CD14-positive monocyte (primary cell): ENCODE data around the gene FNDC3B. TPM values are rescaled to one million over a fixed set of nuclear protein-coding genes. Genes with fewer than 3 reads are reported as not detected.

ENCODE experiments used
- DNase-seq, 3 donors: peaks; one replicate each; pipeline ENCODE4 v3.0.0-alpha.2; 2011 to 2022
- H2AFZ ChIP-seq: 2 replicates; pipeline ENCODE4 v1.6.0; 2012; ENCODE audit warnings: mild to moderate bottlenecking, low read depth, low read length, inconsistent platforms; ENCODE audit not compliant: insufficient read depth, poor library complexity, severe bottlenecking
- H3K27ac ChIP-seq, 2 donors: 1 replicate in 1 of 2; 2 replicates in 1 of 2; pipeline ENCODE4 v1.5.1; 2012 to 2013; ENCODE audit warnings: low read length in 2 of 2, control low read depth in 1 of 2, inconsistent platforms in 1 of 2, low read depth in 1 of 2, mild to moderate bottlenecking in 1 of 2
- H3K27me3 ChIP-seq, 2 donors: one replicate each; pipeline versions ENCODE4 v1.6.0 to v1.6.1; 2011 to 2013; ENCODE audit warnings: low read length in 2 of 2; ENCODE audit not compliant: control insufficient read depth in 2 of 2, insufficient read depth in 2 of 2
- H3K36me3 ChIP-seq, 2 donors: replicated peaks in 1 of 2; 1 replicate in 1 of 2; 2 replicates in 1 of 2; pipeline versions ENCODE4 v1.5.1 to v1.6.1; 2012 to 2013; ENCODE audit warnings: low read length in 2 of 2, control low read depth in 1 of 2, inconsistent platforms in 1 of 2, mild to moderate bottlenecking in 1 of 2; ENCODE audit not compliant: insufficient read depth in 2 of 2, control insufficient read depth in 1 of 2
- H3K4me1 ChIP-seq, 2 donors: 1 replicate in 1 of 2; 2 replicates in 1 of 2; pipeline versions ENCODE4 v1.5.1 to v1.6.1; 2012 to 2013; ENCODE audit warnings: low read length in 2 of 2, control low read depth in 1 of 2, inconsistent platforms in 1 of 2, mild to moderate bottlenecking in 1 of 2, moderate library complexity in 1 of 2; ENCODE audit not compliant: insufficient read depth in 2 of 2, control insufficient read depth in 1 of 2
- H3K4me2 ChIP-seq: replicated peaks from 2 replicates; pipeline ENCODE3; 2012; ENCODE audit warnings: low read length, moderate library complexity, mild to moderate bottlenecking; ENCODE audit not compliant: poor library complexity, severe bottlenecking; ENCODE audit errors: extremely low read depth
- H3K4me3 ChIP-seq, 3 experiments: fragments of 200-600 bp in 1 of 3; sonication (generic) in 1 of 3; replicated peaks in 1 of 3; 1 replicate in 2 of 3; 2 replicates in 1 of 3; pipeline ENCODE4 v1.5.1; 2011 to 2013; ENCODE audit warnings: low read length in 3 of 3, mild to moderate bottlenecking in 3 of 3, control low read depth in 2 of 3, low read depth in 2 of 3, inconsistent platforms in 1 of 3, moderate library complexity in 1 of 3
- H3K79me2 ChIP-seq: 2 replicates; pipeline ENCODE4 v1.6.0; 2012; ENCODE audit warnings: mild to moderate bottlenecking, control low read depth, inconsistent platforms, low read length, moderate library complexity; ENCODE audit not compliant: insufficient read depth
- H3K9ac ChIP-seq: 2 replicates; pipeline ENCODE4 v1.6.0; 2017; ENCODE audit warnings: low read length, mild to moderate bottlenecking; ENCODE audit not compliant: insufficient read depth, poor library complexity, severe bottlenecking
- H3K9me3 ChIP-seq, 2 donors: replicated peaks in 1 of 2; 1 replicate in 1 of 2; 2 replicates in 1 of 2; pipeline versions ENCODE4 v1.5.1 to v1.6.1; 2012 to 2013; ENCODE audit warnings: low read length in 2 of 2, control low read depth in 1 of 2; ENCODE audit not compliant: control insufficient read depth in 1 of 2, insufficient read depth in 1 of 2
- H4K20me1 ChIP-seq: 2 replicates; pipeline ENCODE4 v1.6.0; 2012; ENCODE audit warnings: mild to moderate bottlenecking, low read length, control low read depth, moderate library complexity; ENCODE audit not compliant: insufficient read depth
- H3K27ac Mint-ChIP-seq, 7 donors: one replicate each; pipeline ENCODE4 v1.8.0; 2020; ENCODE audit warnings: mild to moderate bottlenecking in 7 of 7, mixed read lengths in 7 of 7, moderate library complexity in 6 of 7, inconsistent platforms in 2 of 7
- H3K27me3 Mint-ChIP-seq, 3 donors: one replicate each; pipeline ENCODE4 v1.8.0; 2021 to 2022; ENCODE audit warnings: low read depth in 3 of 3, mild to moderate bottlenecking in 3 of 3, mixed read lengths in 3 of 3, moderate library complexity in 3 of 3, inconsistent platforms in 1 of 3
- H3K36me3 Mint-ChIP-seq, 2 donors: one replicate each; pipeline ENCODE4 v1.8.0; 2020; ENCODE audit warnings: mixed read lengths in 2 of 2, inconsistent platforms in 1 of 2, mild to moderate bottlenecking in 1 of 2
- H3K4me1 Mint-ChIP-seq: one replicate; pipeline ENCODE4 v1.8.0; 2020; ENCODE audit warnings: mild to moderate bottlenecking, mixed read lengths
- H3K4me3 Mint-ChIP-seq, 2 donors: one replicate each; pipeline ENCODE4 v1.8.0; 2020; ENCODE audit warnings: mild to moderate bottlenecking in 2 of 2, mixed read lengths in 2 of 2, moderate library complexity in 1 of 2
- H3K9me3 Mint-ChIP-seq, 7 donors: one replicate each; pipeline ENCODE4 v1.8.0; 2020 to 2022; ENCODE audit warnings: mixed read lengths in 7 of 7, mild to moderate bottlenecking in 6 of 7, moderate library complexity in 6 of 7, inconsistent platforms in 2 of 7
- CTCF ChIP-seq: fragments of 200-600 bp; IDR thresholded peaks from one replicate; pipeline ENCODE4 v1.8.0; 2022; ENCODE audit warnings: antibody characterized with exemption, mild to moderate bottlenecking
- WGBS: methylation state at CpG from one replicate; pipeline ENCODE4 v1.1.5; 2013; ENCODE audit warnings: missing lambda C conversion rate; ENCODE audit not compliant: insufficient coverage; 5-methylcytosine and 5-hydroxymethylcytosine counted together
- intact Hi-C, 2 donors: fragments of 100-400 bp; cut with micrococcal nuclease; formaldehyde crosslinking; loops; one replicate each; pipeline versions ENCODE4 v1.15.0 to v1.15.1; 2023
- polyA plus RNA-seq, 3 donors: library from polyadenylated mRNA; depleted of rRNA in 1 of 3; unstranded in 2 of 3; stranded (reverse) in 1 of 3; fragments of 300-500 nt in 2 of 3; fragments of >200 nt in 1 of 3; fragmentation: Illumina TruSeq in 2 of 3; gene quantifications; 1 replicate in 2 of 3; 2 replicates in 1 of 3; pipeline ENCODE4 v1.2.3, GENCODE V29; 2012 to 2021

Gene FNDC3B
- polyA plus RNA-seq, 3 donors, result 19.6 to 36.1 (median 25.7) TPM

GRCh38 chr3:172132159-172132586, 92.8 kb downstream of the FNDC3B start:
- intact Hi-C loops, result no loop called here
- Histone ChIP-seq H3K4me1 (peaks cover 87 to 91% of the 10 kb centered on the region in 2 donors), H3K4me2 (peak overlapping the region; percentile 22), H3K79me2 (peaks cover 84% of the 10 kb centered on the region), H2AFZ (no peak overlapping the region), H3K27ac (peak overlapping the region; percentile 57 to 100), H3K4me3 (peak overlapping the region in 1 of 3 experiments; percentile 0), H3K9me3 (no peaks in the 10 kb centered on the region), H4K20me1 (no peaks in the 10 kb centered on the region), H3K36me3 (no peaks in the 10 kb centered on the region), H3K27me3 (no peaks in the 10 kb centered on the region), H3K9ac (no peak overlapping the region)
- no peak overlapping the region for H3K4me3 Mint-ChIP-seq
- H3K36me3 Mint-ChIP-seq, result peaks cover 24 to 32% of the 10 kb centered on the region in 2 donors
- H3K27ac Mint-ChIP-seq, result peak overlapping the region; percentile 99 to 100 (median 100)
- no peak for TF ChIP-seq CTCF
- 13% methylated on average over 2 of the region's 4 CpGs for WGBS
- DNase-seq, result peak in 1 of 3 donors; percentile 34
- H3K9me3 Mint-ChIP-seq, result no peaks in the 10 kb centered on the region
- H3K27me3 Mint-ChIP-seq, result no peaks in the 10 kb centered on the region
- H3K4me1 Mint-ChIP-seq, result peaks cover 82% of the 10 kb centered on the region

GRCh38 chr3:172132721-172133311, 93.4 kb downstream of the FNDC3B start:
- intact Hi-C loops, result no loop called here
- no CpG with 5 or more reads among the region's 3 CpGs for WGBS
- H3K4me1 Mint-ChIP-seq, result peaks cover 85% of the 10 kb centered on the region
- no peaks in the 10 kb centered on the region for H3K27me3 Mint-ChIP-seq
- H2AFZ ChIP-seq, result no peak overlapping the region
- no peak overlapping the region for H3K9ac ChIP-seq
- no peaks in the 10 kb centered on the region for H3K36me3 ChIP-seq
- H3K4me1 ChIP-seq, result peaks cover 87 to 91% of the 10 kb centered on the region in 2 donors
- no peaks in the 10 kb centered on the region for H4K20me1 ChIP-seq
- H3K4me3 ChIP-seq, result no peak overlapping the region
- peak overlapping the region; percentile 57 to 100 for H3K27ac ChIP-seq
- no peaks in the 10 kb centered on the region for H3K9me3 ChIP-seq
- DNase-seq, result no peak
- H3K4me2 ChIP-seq, result no peak overlapping the region
- TF ChIP-seq CTCF, result no peak
- peak overlapping the region; percentile 92 to 100 (median 100) for H3K27ac Mint-ChIP-seq
- H3K27me3 ChIP-seq, result no peaks in the 10 kb centered on the region
- H3K9me3 Mint-ChIP-seq, result no peaks in the 10 kb centered on the region
- no peak overlapping the region for H3K4me3 Mint-ChIP-seq
- H3K79me2 ChIP-seq, result peaks cover 84% of the 10 kb centered on the region
- H3K36me3 Mint-ChIP-seq, result peaks cover 27 to 34% of the 10 kb centered on the region in 2 donors
